Fibroblast of pulmonary artery (primary cell): Measurements from ENCODE around the gene SCART1.

Experiments used
- DNase-seq: peaks from one replicate; pipeline ENCODE4 v3.0.0-alpha.2; 2010; ENCODE audit warnings: low read depth
- H3K4me3 ChIP-seq: replicated peaks from 2 replicates; pipeline ENCODE4 v1.5.1; 2011; ENCODE audit warnings: low read depth, mild to moderate bottlenecking, control low read depth, low read length, moderate library complexity
- CTCF ChIP-seq: IDR thresholded peaks from 2 replicates; pipeline ENCODE4 v1.5.1; 2011; ENCODE audit warnings: mild to moderate bottlenecking, control low read depth, low read length, inconsistent platforms; ENCODE audit errors: missing control alignments

The SCART1 gene

GRCh38 chr10:133454204-133454893, 604 bp downstream of the SCART1 start:
- no peak for TF ChIP-seq CTCF
- DNase-seq, result no peak
- H3K4me3 ChIP-seq, result no peak overlapping the region

- no peak overlapping the region for H3K4me3 ChIP-seq
- no peak for DNase-seq
- TF ChIP-seq CTCF, result no peak
These were observed 1.5 kb downstream of the SCART1 start for GRCh38 chr10:133455196-133455595.

- TF ChIP-seq CTCF, result no peak
- H3K4me3 ChIP-seq, result no peak overlapping the region
- no peak for DNase-seq
These were observed 1.9 kb downstream of the SCART1 start for GRCh38 chr10:133455611-133456031.

GRCh38 chr10:133456041-133456951, 2.6 kb downstream of the SCART1 start:
- TF ChIP-seq CTCF, result no peak
- no peak for DNase-seq
- H3K4me3 ChIP-seq, result no peak overlapping the region

GRCh38 chr10:133457100-133457841, 3.5 kb downstream of the SCART1 start:
- no peak overlapping the region for H3K4me3 ChIP-seq
- TF ChIP-seq CTCF, result no peak
- no peak for DNase-seq

GRCh38 chr10:133458021-133458709, 4.4 kb downstream of the SCART1 start:
- H3K4me3 ChIP-seq, result no peak overlapping the region
- DNase-seq, result no peak
- TF ChIP-seq CTCF, result no peak
